Parathyroid adenoma (tissue), 2 donors: ENCODE results near the gene CRYGA.

Experiments
- H2AFZ ChIP-seq: fragments of 300-600 bp; sonication (generic); one replicate; pipeline ENCODE4 v1.7.0; 2017; ENCODE audit warnings: antibody characterized with exemption, mild to moderate bottlenecking
- H3K27ac ChIP-seq: fragments of 300-600 bp; sonication (generic); one replicate; pipeline ENCODE4 v1.7.0; 2017
- H3K27me3 ChIP-seq: fragments of 300-600 bp; sonication (generic); one replicate; pipeline ENCODE4 v1.7.0; 2017; ENCODE audit warnings: low read length; ENCODE audit not compliant: control insufficient read depth, insufficient read depth
- H3K36me3 ChIP-seq: fragments of 300-600 bp; sonication (generic); one replicate; pipeline ENCODE4 v1.7.0; 2017; ENCODE audit warnings: low read length; ENCODE audit not compliant: control insufficient read depth, insufficient read depth
- H3K4me1 ChIP-seq: fragments of 300-600 bp; sonication (generic); one replicate; pipeline ENCODE4 v1.7.0; 2017; ENCODE audit warnings: control low read depth
- H3K4me2 ChIP-seq: fragments of 300-600 bp; sonication (generic); one replicate; pipeline ENCODE4 v1.7.0; 2017; ENCODE audit warnings: low read length
- H3K4me3 ChIP-seq: fragments of 300-600 bp; sonication (generic); one replicate; pipeline ENCODE4 v1.7.0; 2017; ENCODE audit warnings: low read depth, low read length
- H3K79me2 ChIP-seq: fragments of 300-600 bp; sonication (generic); one replicate; pipeline ENCODE4 v1.7.0; 2017; ENCODE audit warnings: control low read depth
- H3K9ac ChIP-seq: fragments of 300-600 bp; sonication (generic); one replicate; pipeline ENCODE4 v1.7.0; 2017; ENCODE audit warnings: mild to moderate bottlenecking
- H3K9me3 ChIP-seq: fragments of 300-600 bp; sonication (generic); one replicate; pipeline ENCODE4 v1.7.0; 2017; ENCODE audit warnings: low read length; ENCODE audit not compliant: control insufficient read depth
- CTCF ChIP-seq: fragments of 300-600 bp; sonication (generic); IDR thresholded peaks from one replicate; pipeline ENCODE4 v1.7.0; 2017; ENCODE audit warnings: antibody characterized with exemption, mild to moderate bottlenecking
- donor health status: primary hyperparathyroidism.

Gene CRYGA

DNA sequence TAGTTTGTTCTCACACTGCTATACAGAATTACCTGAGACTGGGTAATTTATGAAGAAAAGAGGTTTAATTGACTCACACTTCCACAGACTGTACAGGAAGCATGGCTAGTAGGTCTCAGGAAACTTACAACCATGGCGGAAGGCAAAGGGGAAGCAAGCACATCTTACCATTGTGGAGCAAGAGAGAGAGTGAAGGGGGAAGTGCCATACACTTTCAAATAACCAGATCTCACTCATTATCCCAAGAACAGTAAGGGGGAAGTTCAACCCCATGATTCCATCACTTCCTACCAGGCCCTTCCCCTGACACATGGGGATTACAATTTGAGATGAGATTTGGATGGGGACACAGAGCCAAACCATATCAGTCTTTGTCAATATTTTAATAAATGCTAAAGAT, 12.4 kb downstream of the CRYGA start:
- H3K79me2 ChIP-seq, result no peaks in the 10 kb centered on the region
- H3K27ac ChIP-seq, result no peak overlapping the region
- H3K36me3 ChIP-seq, result no peaks in the 10 kb centered on the region
- H3K27me3 ChIP-seq, result no peaks in the 10 kb centered on the region
- H3K9me3 ChIP-seq, result no peaks in the 10 kb centered on the region
- H3K4me1 ChIP-seq, result no peaks in the 10 kb centered on the region
- H3K4me2 ChIP-seq, result no peak overlapping the region
- no peak overlapping the region for H2AFZ ChIP-seq
- H3K4me3 ChIP-seq, result no peak overlapping the region
- no peak overlapping the region for H3K9ac ChIP-seq
- no peak for TF ChIP-seq CTCF

DNA sequence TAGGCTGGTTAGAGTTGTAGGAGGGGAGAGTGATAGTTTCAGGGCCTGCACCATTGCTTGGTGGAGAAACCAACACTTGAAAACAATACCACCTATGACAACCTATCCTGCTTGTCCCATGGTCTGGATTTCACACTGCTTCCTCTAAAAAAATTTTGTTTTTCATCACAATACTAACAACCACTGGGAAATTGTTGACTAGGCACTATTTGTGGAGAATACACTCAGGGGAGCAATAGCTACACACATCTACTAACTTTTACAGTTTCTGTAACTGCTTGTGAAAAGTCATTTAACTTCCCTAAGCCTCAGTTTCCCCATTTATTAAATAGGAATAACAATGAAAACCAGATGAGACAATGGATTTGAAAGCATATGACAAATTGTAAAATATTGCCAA, 13.3 kb downstream of the CRYGA start:
- H3K4me3 ChIP-seq, result no peak overlapping the region
- no peaks in the 10 kb centered on the region for H3K4me1 ChIP-seq
- H3K9me3 ChIP-seq, result no peaks in the 10 kb centered on the region
- no peak overlapping the region for H3K27ac ChIP-seq
- H3K27me3 ChIP-seq, result no peaks in the 10 kb centered on the region
- H3K36me3 ChIP-seq, result no peaks in the 10 kb centered on the region
- no peak overlapping the region for H3K4me2 ChIP-seq
- no peaks in the 10 kb centered on the region for H3K79me2 ChIP-seq
- H3K9ac ChIP-seq, result no peak overlapping the region
- no peak overlapping the region for H2AFZ ChIP-seq
- TF ChIP-seq CTCF, result no peak

DNA sequence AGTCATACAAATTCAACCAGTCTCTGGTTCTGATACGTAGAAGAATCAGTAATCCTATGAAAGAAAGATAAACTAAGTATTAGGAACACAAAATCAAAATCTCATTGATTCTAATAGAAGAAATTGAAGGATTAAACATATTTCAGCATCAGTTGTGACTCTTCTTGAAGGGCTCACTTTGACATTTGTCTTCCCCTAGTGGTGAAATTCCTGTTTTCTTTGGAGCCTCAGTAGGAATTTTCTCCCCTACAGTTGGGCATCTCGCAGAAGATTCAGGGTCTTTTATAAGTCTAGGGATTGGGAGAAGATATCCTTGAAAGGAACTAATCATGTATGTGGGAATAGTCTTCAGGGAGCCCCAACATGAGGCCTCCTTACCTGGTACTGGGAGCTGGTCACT, 14.6 kb downstream of the CRYGA start:
- no peaks in the 10 kb centered on the region for H3K27me3 ChIP-seq
- no peaks in the 10 kb centered on the region for H3K79me2 ChIP-seq
- no peaks in the 10 kb centered on the region for H3K36me3 ChIP-seq
- no peaks in the 10 kb centered on the region for H3K9me3 ChIP-seq
- no peaks in the 10 kb centered on the region for H3K4me1 ChIP-seq
- H2AFZ ChIP-seq, result no peak overlapping the region
- H3K4me2 ChIP-seq, result no peak overlapping the region
- H3K9ac ChIP-seq, result no peak overlapping the region
- peak; percentile 20 for TF ChIP-seq CTCF
- no peak overlapping the region for H3K4me3 ChIP-seq
- H3K27ac ChIP-seq, result no peak overlapping the region

GRCh38 chr2:208147759-208148158, 15.6 kb downstream of the CRYGA start:
- Histone ChIP-seq H3K27ac (no peak overlapping the region), H3K27me3 (no peaks in the 10 kb centered on the region), H2AFZ (no peak overlapping the region), H3K9me3 (no peaks in the 10 kb centered on the region), H3K4me3 (no peak overlapping the region), H3K9ac (no peak overlapping the region), H3K36me3 (no peaks in the 10 kb centered on the region), H3K4me2 (no peak overlapping the region), H3K4me1 (no peaks in the 10 kb centered on the region), H3K79me2 (no peaks in the 10 kb centered on the region)
- TF ChIP-seq CTCF, result no peak

DNA sequence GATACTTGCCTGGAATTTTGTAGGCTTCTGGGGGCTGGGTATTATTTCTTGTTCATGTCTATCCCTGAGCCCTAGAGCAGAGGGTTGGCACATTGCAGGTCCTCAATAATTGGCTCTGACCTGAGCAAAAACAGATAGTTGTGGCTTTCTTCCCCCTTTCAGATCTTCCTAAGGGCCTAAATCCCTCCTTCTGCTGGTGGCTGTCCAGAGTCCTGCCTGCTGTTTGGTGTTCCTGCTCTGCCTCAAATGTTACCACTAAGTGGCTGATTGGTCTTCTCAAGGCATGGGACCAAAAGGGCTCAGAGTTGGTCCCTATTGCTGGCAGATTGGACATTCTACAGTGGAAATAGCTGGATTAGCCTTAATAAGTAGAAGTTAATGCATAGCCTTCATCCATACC, 16.4 kb downstream of the CRYGA start:
- H3K9me3 ChIP-seq, result no peaks in the 10 kb centered on the region
- no peak for TF ChIP-seq CTCF
- no peak overlapping the region for H3K4me2 ChIP-seq
- H3K79me2 ChIP-seq, result no peaks in the 10 kb centered on the region
- no peak overlapping the region for H3K27ac ChIP-seq
- H3K4me3 ChIP-seq, result no peak overlapping the region
- H3K9ac ChIP-seq, result no peak overlapping the region
- no peak overlapping the region for H2AFZ ChIP-seq
- H3K36me3 ChIP-seq, result no peaks in the 10 kb centered on the region
- no peaks in the 10 kb centered on the region for H3K27me3 ChIP-seq
- H3K4me1 ChIP-seq, result no peaks in the 10 kb centered on the region
